Loucy (cell line): ENCODE results near the gene AP5Z1.

Experiments used
- H2AFZ ChIP-seq: fragments of 200-600 bp; sonication (generic); 2 replicates; pipeline ENCODE4 v1.6.0; 2016; ENCODE audit warnings: antibody characterized with exemption, mild to moderate bottlenecking, low read length, moderate library complexity
- H3F3A ChIP-seq: fragments of 200-600 bp; 2 replicates; pipeline ENCODE4 v1.6.0; 2016; ENCODE audit warnings: antibody characterized with exemption, low read depth, mild to moderate bottlenecking
- H3K27me3 ChIP-seq: fragments of 200-600 bp; sonication (generic); 2 replicates; pipeline ENCODE4 v1.6.1; 2014; ENCODE audit warnings: low read length, mild to moderate bottlenecking; ENCODE audit not compliant: insufficient read depth, poor library complexity, severe bottlenecking
- H3K36me3 ChIP-seq: fragments of 200-600 bp; sonication (generic); 2 replicates; pipeline ENCODE4 v1.6.1; 2016; ENCODE audit warnings: low read length; ENCODE audit not compliant: insufficient read depth
- H3K4me1 ChIP-seq: fragments of 200-600 bp; sonication (generic); 2 replicates; pipeline ENCODE4 v1.5.1; 2014; ENCODE audit warnings: low read length, mild to moderate bottlenecking; ENCODE audit not compliant: insufficient read depth, poor library complexity, severe bottlenecking
- H3K4me2 ChIP-seq: fragments of 200-600 bp; sonication (generic); 2 replicates; pipeline ENCODE4 v1.6.0; 2014; ENCODE audit warnings: antibody characterized with exemption, low read length, low read depth, mild to moderate bottlenecking; ENCODE audit not compliant: poor library complexity, severe bottlenecking
- H3K4me3 ChIP-seq: fragments of 200-600 bp; sonication (generic); 2 replicates; pipeline ENCODE4 v1.5.1; 2014; ENCODE audit warnings: low read length, mild to moderate bottlenecking, mixed read lengths; ENCODE audit not compliant: poor library complexity, severe bottlenecking
- H3K79me2 ChIP-seq: fragments of 200-600 bp; sonication (generic); 2 replicates; pipeline ENCODE4 v1.6.1; 2014; ENCODE audit warnings: low read length; ENCODE audit not compliant: insufficient read depth
- H3K9ac ChIP-seq: fragments of 200-600 bp; sonication (generic); 2 replicates; pipeline ENCODE4 v1.6.0; 2014; ENCODE audit warnings: mild to moderate bottlenecking, low read depth, low read length, moderate library complexity; ENCODE audit not compliant: poor library complexity, severe bottlenecking
- H3K9me2 ChIP-seq: fragments of 200-600 bp; sonication (generic); replicated peaks from 2 replicates; pipeline ENCODE4 v1.6.1; 2016; ENCODE audit warnings: low read depth, low read length, mixed read lengths
- H3K9me3 ChIP-seq: fragments of 200-600 bp; sonication (generic); 2 replicates; pipeline ENCODE4 v1.6.1; 2014; ENCODE audit warnings: mild to moderate bottlenecking, antibody characterized with exemption, low read length, low read depth; ENCODE audit not compliant: insufficient read depth
- H4K20me1 ChIP-seq: fragments of 200-600 bp; sonication (generic); 2 replicates; pipeline ENCODE4 v1.6.0; 2014; ENCODE audit warnings: antibody characterized with exemption, low read length, mild to moderate bottlenecking; ENCODE audit not compliant: insufficient read depth, poor library complexity, severe bottlenecking
- EZH2phosphoT487 ChIP-seq: fragments of 200-600 bp; IDR thresholded peaks from 2 replicates; pipeline ENCODE4 v1.6.1; 2018; ENCODE audit warnings: antibody characterized with exemption, mild to moderate bottlenecking, moderate library complexity, borderline replicate concordance
- TF ChIP-seq, protein P1 (sequence below): fragments of 200-600 bp; sonication (generic); conservative IDR thresholded peaks from 2 replicates; pipeline ENCODE4 v1.5.1; 2014; ENCODE audit warnings: mild to moderate bottlenecking, antibody characterized with exemption, low read length

AP5Z1 gene

DNA sequence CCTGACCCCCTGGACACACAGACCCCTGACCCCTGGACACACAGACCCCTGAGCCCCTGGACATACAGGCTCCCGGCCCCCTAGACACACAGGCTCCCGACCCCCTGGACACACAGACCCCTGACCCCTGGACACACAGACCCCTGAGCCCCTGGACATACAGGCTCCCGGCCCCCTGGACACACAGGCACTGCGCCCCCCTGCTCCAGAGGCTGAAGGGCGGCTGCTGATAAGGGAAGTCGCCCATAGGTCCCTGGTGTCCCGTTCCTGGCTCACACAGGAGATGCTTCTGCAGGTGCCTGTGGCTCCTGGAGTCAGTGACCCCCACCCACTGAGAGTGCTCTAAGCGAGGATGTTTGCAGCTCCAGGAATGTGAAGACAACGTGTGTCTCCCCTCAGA lies 3.7 kb upstream of the AP5Z1 start:
- TF ChIP-seq, protein P1, sequence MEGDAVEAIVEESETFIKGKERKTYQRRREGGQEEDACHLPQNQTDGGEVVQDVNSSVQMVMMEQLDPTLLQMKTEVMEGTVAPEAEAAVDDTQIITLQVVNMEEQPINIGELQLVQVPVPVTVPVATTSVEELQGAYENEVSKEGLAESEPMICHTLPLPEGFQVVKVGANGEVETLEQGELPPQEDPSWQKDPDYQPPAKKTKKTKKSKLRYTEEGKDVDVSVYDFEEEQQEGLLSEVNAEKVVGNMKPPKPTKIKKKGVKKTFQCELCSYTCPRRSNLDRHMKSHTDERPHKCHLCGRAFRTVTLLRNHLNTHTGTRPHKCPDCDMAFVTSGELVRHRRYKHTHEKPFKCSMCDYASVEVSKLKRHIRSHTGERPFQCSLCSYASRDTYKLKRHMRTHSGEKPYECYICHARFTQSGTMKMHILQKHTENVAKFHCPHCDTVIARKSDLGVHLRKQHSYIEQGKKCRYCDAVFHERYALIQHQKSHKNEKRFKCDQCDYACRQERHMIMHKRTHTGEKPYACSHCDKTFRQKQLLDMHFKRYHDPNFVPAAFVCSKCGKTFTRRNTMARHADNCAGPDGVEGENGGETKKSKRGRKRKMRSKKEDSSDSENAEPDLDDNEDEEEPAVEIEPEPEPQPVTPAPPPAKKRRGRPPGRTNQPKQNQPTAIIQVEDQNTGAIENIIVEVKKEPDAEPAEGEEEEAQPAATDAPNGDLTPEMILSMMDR, result no peak
- TF ChIP-seq EZH2phosphoT487, result no peak
- H2AFZ ChIP-seq, result no peak overlapping the region
- H3K9me2 ChIP-seq, result no peaks in the 10 kb centered on the region
- no peak overlapping the region for H3K4me2 ChIP-seq
- peaks cover 12% of the 10 kb centered on the region for H4K20me1 ChIP-seq
- peaks cover 21% of the 10 kb centered on the region for H3K79me2 ChIP-seq
- H3K36me3 ChIP-seq, result no peaks in the 10 kb centered on the region
- no peaks in the 10 kb centered on the region for H3K27me3 ChIP-seq
- no peaks in the 10 kb centered on the region for H3F3A ChIP-seq
- H3K4me1 ChIP-seq, result peaks cover 6% of the 10 kb centered on the region
- H3K4me3 ChIP-seq, result no peak overlapping the region
- H3K9me3 ChIP-seq, result no peaks in the 10 kb centered on the region
- H3K9ac ChIP-seq, result no peak overlapping the region

DNA sequence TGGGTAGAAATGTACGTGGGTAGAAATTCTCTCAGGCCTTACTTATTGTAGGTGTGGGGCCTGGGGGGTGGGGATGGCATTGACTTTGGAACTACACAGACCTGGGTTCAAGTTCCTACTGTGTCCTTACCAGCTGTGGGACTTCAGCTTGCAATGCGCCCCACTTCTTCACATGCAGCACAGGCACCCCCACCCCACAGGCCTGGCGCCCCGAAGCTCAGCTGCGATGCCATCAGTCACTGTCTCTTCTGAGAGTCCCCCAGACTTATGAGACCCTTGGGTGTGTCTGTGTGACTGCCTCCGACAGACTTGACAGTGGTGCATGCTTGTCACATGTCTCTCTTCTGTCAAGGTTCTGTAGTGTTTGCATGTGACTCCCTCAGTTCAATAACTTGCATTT lies 3.1 kb upstream of the AP5Z1 start:
- TF ChIP-seq, protein P1, result no peak
- Histone ChIP-seq H3K4me3 (no peak overlapping the region), H3K27me3 (no peaks in the 10 kb centered on the region), H3K4me2 (no peak overlapping the region), H3K9ac (no peak overlapping the region), H3K9me3 (no peaks in the 10 kb centered on the region), H4K20me1 (peaks cover 15% of the 10 kb centered on the region), H3K9me2 (no peaks in the 10 kb centered on the region), H3K79me2 (peaks cover 25% of the 10 kb centered on the region), H3K36me3 (no peaks in the 10 kb centered on the region), H3F3A (no peaks in the 10 kb centered on the region), H2AFZ (no peak overlapping the region), H3K4me1 (peaks cover 6% of the 10 kb centered on the region)

DNA sequence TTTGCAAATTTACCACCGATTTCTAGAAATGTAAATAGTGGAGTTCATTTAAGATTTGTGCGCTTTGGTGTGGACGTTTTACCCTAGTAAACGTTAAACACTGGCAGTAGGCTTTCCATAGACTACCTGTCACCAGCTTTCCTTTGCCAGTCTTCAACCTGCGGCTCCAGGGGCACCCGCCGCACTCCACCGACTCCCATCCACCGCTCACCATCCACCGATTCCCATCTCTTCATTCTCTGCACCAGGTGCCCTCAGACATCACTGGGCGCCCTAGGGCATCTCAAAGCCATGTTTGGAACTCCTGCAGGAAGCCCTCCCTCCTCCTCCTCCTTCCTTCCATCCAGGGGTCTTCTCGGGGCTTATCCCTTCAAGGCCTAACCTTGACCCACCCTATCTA lies 1.4 kb upstream of the AP5Z1 start:
- Histone ChIP-seq H3K36me3 (no peaks in the 10 kb centered on the region), H3K9me3 (no peaks in the 10 kb centered on the region), H3K4me2 (peak overlapping the region; percentile 93), H3K4me3 (peak overlapping the region; percentile 82), H3K4me1 (peaks cover 6% of the 10 kb centered on the region), H4K20me1 (peaks cover 15% of the 10 kb centered on the region), H3K27me3 (no peaks in the 10 kb centered on the region), H3F3A (no peaks in the 10 kb centered on the region), H3K9me2 (no peaks in the 10 kb centered on the region), H2AFZ (no peak overlapping the region), H3K9ac (peak overlapping the region; percentile 85), H3K79me2 (peaks cover 37% of the 10 kb centered on the region)
- TF ChIP-seq, protein P1, result no peak
- TF ChIP-seq EZH2phosphoT487, result no peak
